GM12878 (cell line): ENCODE data around the gene CAMK2G. TPM values are rescaled to one million over a fixed set of nuclear protein-coding genes. Genes with fewer than 3 reads are reported as not detected.

Experiments
- ATAC-seq: fragments of 200-7000 bp; cut with Tn5 transposase; 3 replicates; pipeline ENCODE4 v1.9.1; 2020; ENCODE audit warnings: mild to moderate bottlenecking, moderate library complexity
- BruUV-seq: library from RNA; stranded (reverse); fragments of 400-500 nt; replicated peaks from 2 replicates; lab custom pipeline; 2021; lab: Mats Ljungman, UMichigan
- CTCF ChIA-PET: fragments of 300-600 bp; sonication (Branson Sonifier 250); formaldehyde crosslinking; extraction: SDS; loops from one replicate; lab custom pipeline; 2021; ENCODE audit warnings: inconsistent platforms; lab: Yijun Ruan, JAX
- POLR2A ChIA-PET: fragments of 350-600 bp; formaldehyde crosslinking; extraction: SDS; loops from one replicate; lab custom pipeline; 2021; ENCODE audit warnings: inconsistent platforms; lab: Charles Lee
- RAD21 ChIA-PET: fragments of 300-600 bp; sonication (Branson Sonifier 250); formaldehyde crosslinking; loops from one replicate; lab custom pipeline; 2023; ENCODE audit warnings: antibody characterized with exemption; ENCODE audit not compliant: unreplicated experiment; lab: Charles Lee
- SMC1A ChIA-PET: fragments of 300-600 bp; sonication (Branson Sonifier 250); formaldehyde crosslinking; loops from one replicate; lab custom pipeline; 2023; ENCODE audit not compliant: unreplicated experiment, uncharacterized antibody; lab: Charles Lee
- DNase-seq: peaks from one replicate; pipeline ENCODE4 v3.0.0-alpha.2; 2011; ENCODE audit warnings: low read depth, low spot score
- FAIRE-seq: peaks from 3 replicates; lab custom pipeline; 2011; peaks lifted over from hg19 to GRCh38; lab: Jason Lieb, UNC
- H2AFZ ChIP-seq: 2 replicates; pipeline ENCODE4 v1.6.0; 2011; ENCODE audit warnings: low read depth, low read length, control low read depth; ENCODE audit not compliant: control insufficient read depth
- H3K27ac ChIP-seq: 2 replicates; pipeline ENCODE4 v1.5.1; 2011; ENCODE audit warnings: control low read depth; ENCODE audit not compliant: control insufficient read depth, insufficient read depth
- H3K27me3 ChIP-seq, 2 experiments: replicated peaks in 1 of 2; 2 replicates each; pipeline versions ENCODE4 v1.6.0 to v1.6.1; 2011; ENCODE audit warnings: low read length in 1 of 2; ENCODE audit not compliant: control insufficient read depth in 2 of 2, insufficient read depth in 2 of 2
- H3K36me3 ChIP-seq, 2 experiments: 2 replicates each; pipeline ENCODE4 v1.5.1; 2011; ENCODE audit warnings: low read length in 1 of 2; ENCODE audit not compliant: control insufficient read depth in 2 of 2, insufficient read depth in 2 of 2
- H3K4me1 ChIP-seq: 2 replicates; pipeline ENCODE4 v1.6.1; 2011; ENCODE audit warnings: mild to moderate bottlenecking, low read length, moderate library complexity, mixed read lengths; ENCODE audit not compliant: control insufficient read depth, insufficient read depth
- H3K4me2 ChIP-seq: 2 replicates; pipeline ENCODE4 v1.6.0; 2011; ENCODE audit warnings: control low read depth; ENCODE audit not compliant: control insufficient read depth, insufficient read depth
- H3K4me3 ChIP-seq: fragments of 200-600 bp; sonication (generic); 2 replicates; pipeline ENCODE4 v1.5.1; 2016
- H3K79me2 ChIP-seq: 2 replicates; pipeline ENCODE4 v1.6.0; 2011; ENCODE audit warnings: low read length; ENCODE audit not compliant: control insufficient read depth, insufficient read depth
- H3K9ac ChIP-seq: 2 replicates; pipeline ENCODE4 v1.8.0; 2011; ENCODE audit warnings: low read length, control low read depth, mixed read lengths; ENCODE audit not compliant: control insufficient read depth, insufficient read depth
- H3K9me3 ChIP-seq: replicated peaks from 3 replicates; pipeline ENCODE4 v1.5.1; 2011; ENCODE audit warnings: mild to moderate bottlenecking, low read length; ENCODE audit not compliant: control insufficient read depth, insufficient read depth
- H4K20me1 ChIP-seq: 2 replicates; pipeline ENCODE4 v1.6.0; 2011; ENCODE audit not compliant: control insufficient read depth, insufficient read depth
- BACH1 ChIP-seq: fragments of 450-650 bp; IDR thresholded peaks from 2 replicates; pipeline ENCODE4 v1.6.1; 2017; ENCODE audit warnings: mild to moderate bottlenecking, borderline replicate concordance
- BRCA1 ChIP-seq: IDR thresholded peaks from 2 replicates; pipeline ENCODE4 v1.6.1; 2011; ENCODE audit warnings: low read depth, low read length, improper control_type of control experiment
- CREM ChIP-seq: IDR thresholded peaks from 2 replicates; pipeline ENCODE4 v1.6.1; 2014; ENCODE audit warnings: antibody characterized with exemption, low read depth
- GATAD2B ChIP-seq: fragments of 450-650 bp; conservative IDR thresholded peaks from 2 replicates; pipeline ENCODE4 v1.6.1; 2017; ENCODE audit warnings: low read depth, mild to moderate bottlenecking, moderate library complexity
- JUND ChIP-seq: IDR thresholded peaks from 2 replicates; pipeline ENCODE4 v1.6.1; 2012; ENCODE audit warnings: low read depth, mild to moderate bottlenecking, low read length, improper control_type of control experiment, moderate library complexity
- NR2C2 ChIP-seq: IDR thresholded peaks from 2 replicates; pipeline ENCODE4 v1.6.1; 2011; ENCODE audit warnings: borderline replicate concordance, low read depth; ENCODE audit not compliant: control insufficient read depth, insufficient read length
- RB1 ChIP-seq: fragments of 450-650 bp; formaldehyde crosslinking; IDR thresholded peaks from 2 replicates; pipeline ENCODE4 v1.6.1; 2017; ENCODE audit warnings: mild to moderate bottlenecking, borderline replicate concordance
- SMARCA5 ChIP-seq: fragments of 450-650 bp; IDR thresholded peaks from 2 replicates; pipeline ENCODE4 v1.6.1; 2017; ENCODE audit warnings: mild to moderate bottlenecking
- SREBF2 ChIP-seq: IDR thresholded peaks from 2 replicates; pipeline ENCODE4 v1.6.1; 2012; ENCODE audit warnings: mild to moderate bottlenecking, low read length
- USF1 ChIP-seq: IDR thresholded peaks from 2 replicates; pipeline ENCODE4 v1.6.1; 2011; ENCODE audit warnings: borderline replicate concordance, low read depth, mild to moderate bottlenecking, moderate library complexity, mixed read lengths, low read length; ENCODE audit not compliant: insufficient read depth; ENCODE audit errors: extremely low read length
- ZNF384 ChIP-seq: IDR thresholded peaks from 2 replicates; pipeline ENCODE4 v1.6.1; 2012; ENCODE audit warnings: low read depth, mild to moderate bottlenecking, low read length, improper control_type of control experiment, borderline replicate concordance
- WGBS: methylation state at CpG from one replicate; pipeline ENCODE4 v1.1.6; 2016; ENCODE audit warnings: low lambda C conversion rate; ENCODE audit not compliant: insufficient replicate concordance, insufficient coverage; ENCODE audit errors: missing lambda C conversion rate; 5-methylcytosine and 5-hydroxymethylcytosine counted together
- in situ Hi-C: fragments of 300-500 bp; cut with MboI; formaldehyde crosslinking; loops from 9 replicates; pipeline ENCODE4 v1.14.3; 2018; ENCODE audit warnings: mixed read lengths
- intact Hi-C: fragments of 100-400 bp; cut with micrococcal nuclease; formaldehyde crosslinking; loops from one replicate; pipeline ENCODE4 v1.14.2; 2022; ENCODE audit not compliant: unreplicated experiment
- polyA plus RNA-seq, 11 experiments: library from polyadenylated mRNA; depleted of rRNA in 4 of 11; unstranded in 6 of 11; stranded (reverse) in 5 of 11; fragments of >200 nt; fragmentation: Nextera tagmentation in 4 of 11; fragmentation: Illumina TruSeq in 1 of 11; extraction: Ambion mirVana in 4 of 11; extraction: Trizol in 1 of 11; gene quantifications; 1 replicate in 1 of 11; 2 replicates in 10 of 11; pipeline versions ENCODE4 v1.2.1 to v1.2.3, GENCODE V29; 2011 to 2016; ENCODE audit warnings: inconsistent platforms in 2 of 11, missing spikeins in 2 of 11, low read depth in 1 of 11
- total RNA-seq, 4 experiments: library from RNA; depleted of rRNA in 3 of 4; stranded (reverse); fragments of >200 nt in 3 of 4; fragmentation: Illumina TruSeq in 1 of 4; extraction: Trizol in 1 of 4; gene quantifications; 2 replicates each; pipeline versions ENCODE4 v1.2.1 to v1.2.3, GENCODE V29; 2013 to 2021
- TF ChIP-seq, protein P1 (sequence below): fragments of 150-350 bp; IDR thresholded peaks from 2 replicates; pipeline ENCODE4 v1.6.1; 2014; ENCODE audit warnings: mild to moderate bottlenecking, low read depth, low read length
- TF ChIP-seq, protein P2 (sequence below): fragments of 450-650 bp; IDR thresholded peaks from 2 replicates; pipeline ENCODE4 v1.6.1; 2016; ENCODE audit warnings: mild to moderate bottlenecking
- TF ChIP-seq, protein P3 (sequence below): fragments of 450-650 bp; IDR thresholded peaks from 2 replicates; pipeline ENCODE4 v1.6.1; 2017; ENCODE audit warnings: borderline replicate concordance
- TF ChIP-seq, protein P4 (sequence below): IDR thresholded peaks from 2 replicates; pipeline ENCODE4 v1.6.1; 2012; ENCODE audit warnings: low read length, inconsistent platforms

Gene CAMK2G
- total and polyA plus RNA-seq, 10 of the 15 experiments (the other 5 are each of a cell fraction or from before 2014, with no cell fraction given) = 5.5 to 24.3 (median 16.9) TPM

DNA sequence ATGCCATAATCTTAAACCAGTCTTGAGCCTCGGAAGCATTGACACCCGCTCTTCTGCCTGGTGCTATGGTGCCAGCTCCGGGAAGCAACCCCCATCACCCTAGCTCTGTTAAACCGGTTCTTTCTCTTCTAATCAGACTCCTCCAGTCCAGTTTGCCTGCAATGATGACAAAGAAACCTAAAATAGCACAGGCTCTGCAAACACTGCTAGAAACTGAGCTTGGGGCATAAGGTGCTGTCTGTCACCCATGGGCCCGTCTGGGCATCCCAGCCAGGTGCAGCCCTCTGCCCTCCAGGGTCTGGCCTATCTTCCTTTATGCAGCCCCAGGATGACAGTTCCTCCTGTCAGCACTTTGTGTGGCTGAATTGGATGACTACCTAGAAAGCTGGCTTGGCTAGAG is 14.2 kb upstream of the CAMK2G start:
- no peak for DNase-seq
- no TSS peak for BruUV-seq
- Histone ChIP-seq H3K9me3 (no peaks in the 10 kb centered on the region), H3K79me2 (no peaks in the 10 kb centered on the region)
- no peak for TF ChIP-seq BRCA1
- TF ChIP-seq NR2C2 = no peak
- TF ChIP-seq, protein P1, sequence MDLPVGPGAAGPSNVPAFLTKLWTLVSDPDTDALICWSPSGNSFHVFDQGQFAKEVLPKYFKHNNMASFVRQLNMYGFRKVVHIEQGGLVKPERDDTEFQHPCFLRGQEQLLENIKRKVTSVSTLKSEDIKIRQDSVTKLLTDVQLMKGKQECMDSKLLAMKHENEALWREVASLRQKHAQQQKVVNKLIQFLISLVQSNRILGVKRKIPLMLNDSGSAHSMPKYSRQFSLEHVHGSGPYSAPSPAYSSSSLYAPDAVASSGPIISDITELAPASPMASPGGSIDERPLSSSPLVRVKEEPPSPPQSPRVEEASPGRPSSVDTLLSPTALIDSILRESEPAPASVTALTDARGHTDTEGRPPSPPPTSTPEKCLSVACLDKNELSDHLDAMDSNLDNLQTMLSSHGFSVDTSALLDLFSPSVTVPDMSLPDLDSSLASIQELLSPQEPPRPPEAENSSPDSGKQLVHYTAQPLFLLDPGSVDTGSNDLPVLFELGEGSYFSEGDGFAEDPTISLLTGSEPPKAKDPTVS = no peak
- no peak for TF ChIP-seq RB1
- TF ChIP-seq JUND = no peak
- TF ChIP-seq GATAD2B = no peak
- TF ChIP-seq USF1 = no peak
- TF ChIP-seq, protein P2, sequence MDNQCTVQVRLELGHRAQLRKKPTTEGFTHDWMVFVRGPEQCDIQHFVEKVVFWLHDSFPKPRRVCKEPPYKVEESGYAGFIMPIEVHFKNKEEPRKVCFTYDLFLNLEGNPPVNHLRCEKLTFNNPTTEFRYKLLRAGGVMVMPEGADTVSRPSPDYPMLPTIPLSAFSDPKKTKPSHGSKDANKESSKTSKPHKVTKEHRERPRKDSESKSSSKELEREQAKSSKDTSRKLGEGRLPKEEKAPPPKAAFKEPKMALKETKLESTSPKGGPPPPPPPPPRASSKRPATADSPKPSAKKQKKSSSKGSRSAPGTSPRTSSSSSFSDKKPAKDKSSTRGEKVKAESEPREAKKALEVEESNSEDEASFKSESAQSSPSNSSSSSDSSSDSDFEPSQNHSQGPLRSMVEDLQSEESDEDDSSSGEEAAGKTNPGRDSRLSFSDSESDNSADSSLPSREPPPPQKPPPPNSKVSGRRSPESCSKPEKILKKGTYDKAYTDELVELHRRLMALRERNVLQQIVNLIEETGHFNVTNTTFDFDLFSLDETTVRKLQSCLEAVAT = no peak
- TF ChIP-seq, protein P3, sequence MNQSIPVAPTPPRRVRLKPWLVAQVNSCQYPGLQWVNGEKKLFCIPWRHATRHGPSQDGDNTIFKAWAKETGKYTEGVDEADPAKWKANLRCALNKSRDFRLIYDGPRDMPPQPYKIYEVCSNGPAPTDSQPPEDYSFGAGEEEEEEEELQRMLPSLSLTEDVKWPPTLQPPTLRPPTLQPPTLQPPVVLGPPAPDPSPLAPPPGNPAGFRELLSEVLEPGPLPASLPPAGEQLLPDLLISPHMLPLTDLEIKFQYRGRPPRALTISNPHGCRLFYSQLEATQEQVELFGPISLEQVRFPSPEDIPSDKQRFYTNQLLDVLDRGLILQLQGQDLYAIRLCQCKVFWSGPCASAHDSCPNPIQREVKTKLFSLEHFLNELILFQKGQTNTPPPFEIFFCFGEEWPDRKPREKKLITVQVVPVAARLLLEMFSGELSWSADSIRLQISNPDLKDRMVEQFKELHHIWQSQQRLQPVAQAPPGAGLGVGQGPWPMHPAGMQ = no peak
- TF ChIP-seq ZNF384 = no peak
- no peak for TF ChIP-seq BACH1
- TF ChIP-seq, protein P4, sequence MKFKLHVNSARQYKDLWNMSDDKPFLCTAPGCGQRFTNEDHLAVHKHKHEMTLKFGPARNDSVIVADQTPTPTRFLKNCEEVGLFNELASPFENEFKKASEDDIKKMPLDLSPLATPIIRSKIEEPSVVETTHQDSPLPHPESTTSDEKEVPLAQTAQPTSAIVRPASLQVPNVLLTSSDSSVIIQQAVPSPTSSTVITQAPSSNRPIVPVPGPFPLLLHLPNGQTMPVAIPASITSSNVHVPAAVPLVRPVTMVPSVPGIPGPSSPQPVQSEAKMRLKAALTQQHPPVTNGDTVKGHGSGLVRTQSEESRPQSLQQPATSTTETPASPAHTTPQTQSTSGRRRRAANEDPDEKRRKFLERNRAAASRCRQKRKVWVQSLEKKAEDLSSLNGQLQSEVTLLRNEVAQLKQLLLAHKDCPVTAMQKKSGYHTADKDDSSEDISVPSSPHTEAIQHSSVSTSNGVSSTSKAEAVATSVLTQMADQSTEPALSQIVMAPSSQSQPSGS = no peak
- no peak for TF ChIP-seq SREBF2
- no peak for TF ChIP-seq SMARCA5
- TF ChIP-seq CREM = no peak
- TF ChIP-seq, all 136 proteins: peak for 0
- Histone ChIP-seq H3K36me3 (no peaks in the 10 kb centered on the region), H3K4me1 (peaks cover 6% of the 10 kb centered on the region), H3K27me3 (no peaks in the 10 kb centered on the region), H3K27ac (no peak overlapping the region), H3K4me2 (no peak overlapping the region), H3K9ac (no peak overlapping the region), H2AFZ (no peak overlapping the region), H3K4me3 (no peak overlapping the region), H4K20me1 (no peaks in the 10 kb centered on the region)
- no peak for FAIRE-seq
- intact Hi-C loops (loop anchor here (5.0 kb wide), 2 partner anchors 344 to 1344 kb away; no protein-coding TSS in a partner anchor), in situ Hi-C loops (loop anchor here (10.0 to 25.0 kb wide), 3 partner anchors 199 to 1346 kb away; partner anchors contain the start of gene COMTD1)
- WGBS = 74% methylated on average over 5 of the region's 5 CpGs
- ChIA-PET RAD21 (interaction anchor here (0.7 to 21.4 kb wide), 28 partner anchors 9 to 1347 kb away, joined by 3 to 616 read pairs (median 5); partner anchors contain the start of genes COMTD1 and PLAU), POLR2A (interaction anchor here (0.5 to 6.9 kb wide), 16 partner anchors 11 to 191 kb away, joined by 3 to 32 read pairs (median 3); partner anchors contain the start of gene PLAU), SMC1A (interaction anchor here (0.6 to 27.4 kb wide), 24 partner anchors 9 to 355 kb away, joined by 3 to 1048 read pairs (median 8); partner anchors contain the start of gene PLAU), CTCF (interaction anchor here (0.8 to 19.8 kb wide), 20 partner anchors 8 to 346 kb away, joined by 3 to 930 read pairs (median 10); partner anchors contain the start of gene PLAU)
- peak; percentile 22 for ATAC-seq
